Measurements from ENCODE around the gene RANGAP1. TPM values are rescaled to one million over a fixed set of nuclear protein-coding genes. Genes with fewer than 3 reads are reported as not detected.

RANGAP1 gene
- total and polyA plus RNA-seq, 2 donors (not counting 1 experiment from before 2014, with no cell fraction given), result 42.0 to 48.8 TPM

- DNase-seq (no peak), ATAC-seq (ENCODE audit: low read depth) (no peak)
- no peak overlapping the region for H3K27ac Mint-ChIP-seq
- Histone ChIP-seq H3K79me2 (ENCODE audit: control insufficient read depth, insufficient read depth, low read length) (no peaks in the 10 kb centered on the region), H3K4me2 (replicated peaks; ENCODE audit: low read depth, low read length, poor library complexity, severe bottlenecking) (no peak overlapping the region), H2AFZ (ENCODE audit: insufficient read depth, low read depth, low read length, poor library complexity, severe bottlenecking) (no peak overlapping the region), H3K4me1 (ENCODE audit: control insufficient read depth in 2 of 2, insufficient read depth in 2 of 2, low read length in 2 of 2) (no peaks in the 10 kb centered on the region), H3K36me3 (replicated peaks in 1 of 2; ENCODE audit: control extremely low read depth in 1 of 2, control insufficient read depth in 1 of 2, extremely low read depth in 1 of 2, insufficient read depth in 2 of 2, low read length in 1 of 2) (peaks cover 0 to 57% of the 10 kb centered on the region in 2 experiments), H3K27ac (ENCODE audit: low read length in 2 of 2) (no peak overlapping the region), H3K27me3 (replicated peaks in 1 of 4; ENCODE audit: control extremely low read depth in 1 of 4, control insufficient read depth in 3 of 4, insufficient read depth in 4 of 4, low read length in 3 of 4) (no peaks in the 10 kb centered on the region), H3K9me3 (ENCODE audit: control extremely low read depth in 1 of 3, control insufficient read depth in 2 of 3, insufficient read depth in 1 of 3, low read length in 2 of 3) (no peaks in the 10 kb centered on the region), H3K4me3 (ENCODE audit: control extremely low read depth in 1 of 5, extremely low read depth in 1 of 5, insufficient read depth in 1 of 5, low read depth in 2 of 5, low read length in 4 of 5) (no peak overlapping the region), H4K20me1 (ENCODE audit: control insufficient read depth, insufficient read depth, low read length, poor library complexity, severe bottlenecking) (no peaks in the 10 kb centered on the region), H3K9ac (ENCODE audit: low read length) (no peak overlapping the region)
- no peak for TF ChIP-seq CTCF (IDR thresholded peaks at IDR 0.05)
- TF ChIP-seq EZH2 (IDR thresholded peaks at IDR 0.05; ENCODE audit: borderline replicate concordance, insufficient read depth, low read depth, low read length, poor library complexity, severe bottlenecking), result no peak
- intact Hi-C loops (cut with micrococcal nuclease), result no loop called here
- POLR2A ChIA-PET, result no interaction called here
- CTCF ChIA-PET, result interaction anchor here (0.7 to 0.9 kb wide), 2 partner anchors 10 to 11 kb away, joined by 3 read pairs; no protein-coding TSS in a partner anchor
- H3K9me3 Mint-ChIP-seq (ENCODE audit: insufficient read depth), result no peaks in the 10 kb centered on the region
- 92% methylated on average over 7 of the region's 7 CpGs for WGBS (ENCODE audit: insufficient coverage)
- no peaks in the 10 kb centered on the region for H3K27me3 Mint-ChIP-seq
- H3K4me1 Mint-ChIP-seq, result no peaks in the 10 kb centered on the region
- no peak overlapping the region for H3K4me3 Mint-ChIP-seq
Observed at GRCh38 chr22:41247703-41248102, 38.3 kb downstream of the RANGAP1 start.

GRCh38 chr22:41245917-41246499, 40.0 kb downstream of the RANGAP1 start:
- CTCF ChIA-PET, result no interaction called here
- no peak overlapping the region for H3K27ac ChIP-seq (ENCODE audit: low read length in 2 of 2)
- Mint-ChIP-seq H3K4me1 (no peaks in the 10 kb centered on the region), H3K4me3 (no peak overlapping the region), H3K27me3 (no peaks in the 10 kb centered on the region), H3K9me3 (ENCODE audit: insufficient read depth) (no peaks in the 10 kb centered on the region), H3K27ac (no peak overlapping the region)
- H3K9me3 ChIP-seq (ENCODE audit: control extremely low read depth in 1 of 3, control insufficient read depth in 2 of 3, insufficient read depth in 1 of 3, low read length in 2 of 3), result no peaks in the 10 kb centered on the region
- intact Hi-C loops (cut with micrococcal nuclease), result no loop called here
- peaks cover 0 to 44% of the 10 kb centered on the region in 2 experiments for H3K36me3 ChIP-seq (replicated peaks in 1 of 2; ENCODE audit: control extremely low read depth in 1 of 2, control insufficient read depth in 1 of 2, extremely low read depth in 1 of 2, insufficient read depth in 2 of 2, low read length in 1 of 2)
- H3K79me2 ChIP-seq (ENCODE audit: control insufficient read depth, insufficient read depth, low read length), result no peaks in the 10 kb centered on the region
- no peak overlapping the region for H2AFZ ChIP-seq (ENCODE audit: insufficient read depth, low read depth, low read length, poor library complexity, severe bottlenecking)
- H3K4me1 ChIP-seq (ENCODE audit: control insufficient read depth in 2 of 2, insufficient read depth in 2 of 2, low read length in 2 of 2), result no peaks in the 10 kb centered on the region
- H3K9ac ChIP-seq (ENCODE audit: low read length), result no peak overlapping the region
- WGBS (ENCODE audit: insufficient coverage), result 92% methylated on average over 13 of the region's 21 CpGs
- POLR2A ChIA-PET, result no interaction called here
- H3K27me3 ChIP-seq (replicated peaks in 1 of 4; ENCODE audit: control extremely low read depth in 1 of 4, control insufficient read depth in 3 of 4, insufficient read depth in 4 of 4, low read length in 3 of 4), result no peaks in the 10 kb centered on the region
- no peak overlapping the region for H3K4me2 ChIP-seq (replicated peaks; ENCODE audit: low read depth, low read length, poor library complexity, severe bottlenecking)
- DNase-seq, result no peak
- H3K4me3 ChIP-seq (ENCODE audit: control extremely low read depth in 1 of 5, extremely low read depth in 1 of 5, insufficient read depth in 1 of 5, low read depth in 2 of 5, low read length in 4 of 5), result no peak overlapping the region
- H4K20me1 ChIP-seq (ENCODE audit: control insufficient read depth, insufficient read depth, low read length, poor library complexity, severe bottlenecking), result no peaks in the 10 kb centered on the region
- TF ChIP-seq CTCF (IDR thresholded peaks at IDR 0.05), result no peak
- TF ChIP-seq EZH2 (IDR thresholded peaks at IDR 0.05; ENCODE audit: borderline replicate concordance, insufficient read depth, low read depth, low read length, poor library complexity, severe bottlenecking), result no peak
- no peak for ATAC-seq (ENCODE audit: low read depth)

All from B cell (primary cell).